IPS-11a (cell line): ENCODE results near the gene PLOD2.
"Not testable (repeated sequence)": the region's sequence is repeated elsewhere in the genome, so short reads cannot be mapped to it uniquely, and the experiment has no call there.

Experiments used
- H3K4me3 ChIP-seq: one replicate; pipeline ENCODE4 v1.5.1; 2013; ENCODE audit warnings: low read depth, low read length, control low read depth

Gene PLOD2

DNA sequence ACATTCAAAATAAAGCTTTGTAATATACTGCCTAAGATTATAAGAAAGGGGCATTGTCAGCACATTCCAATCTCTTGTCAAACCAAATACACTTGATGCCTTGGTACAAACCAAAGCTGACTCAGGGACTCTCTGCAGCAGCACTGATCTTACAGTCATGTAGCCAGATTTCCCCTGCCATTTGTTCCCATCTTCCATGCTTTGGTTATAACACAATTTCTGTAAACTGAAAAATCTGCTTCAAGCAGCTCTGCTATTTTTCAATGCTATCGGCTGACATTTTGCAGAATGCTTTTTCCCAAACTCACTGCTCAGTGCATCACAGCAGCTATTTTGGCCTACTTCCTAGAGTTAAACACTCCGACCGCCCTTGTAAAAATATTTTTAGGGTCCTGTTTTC, 18.2 kb downstream of the PLOD2 start:
- no peak overlapping the region for H3K4me3 ChIP-seq

DNA sequence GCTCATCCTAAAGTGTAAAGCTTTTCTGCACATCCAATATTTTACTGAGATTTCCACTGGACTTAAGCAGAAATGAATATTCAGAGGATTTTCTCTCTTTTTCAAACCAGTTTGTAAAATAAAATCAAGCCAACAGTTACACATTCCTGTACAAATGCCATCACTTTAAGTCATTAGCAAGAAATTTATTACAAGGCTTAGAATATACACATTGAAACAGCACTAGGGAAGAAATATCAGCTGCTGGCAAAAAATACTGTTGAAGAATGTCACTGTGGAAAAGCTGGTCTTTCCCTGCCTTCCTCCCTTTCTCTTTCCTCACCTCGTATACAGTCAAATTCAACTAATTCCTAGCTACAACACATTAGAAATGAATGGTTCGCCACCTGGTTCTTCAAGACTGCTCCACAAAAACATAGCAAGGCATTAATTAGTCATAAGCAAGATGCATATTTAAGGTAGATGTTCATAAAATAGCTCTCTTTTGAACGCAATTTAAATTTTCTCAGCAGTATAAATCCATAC, 21.3 kb downstream of the PLOD2 start:
- no peak overlapping the region for H3K4me3 ChIP-seq

- H3K4me3 ChIP-seq: no peak overlapping the region
Observed at GRCh38 chr3:146138902-146139301, 22.1 kb downstream of the PLOD2 start.

GRCh38 chr3:146136647-146137046, 24.3 kb downstream of the PLOD2 start:
- H3K4me3 ChIP-seq: no peak overlapping the region

DNA sequence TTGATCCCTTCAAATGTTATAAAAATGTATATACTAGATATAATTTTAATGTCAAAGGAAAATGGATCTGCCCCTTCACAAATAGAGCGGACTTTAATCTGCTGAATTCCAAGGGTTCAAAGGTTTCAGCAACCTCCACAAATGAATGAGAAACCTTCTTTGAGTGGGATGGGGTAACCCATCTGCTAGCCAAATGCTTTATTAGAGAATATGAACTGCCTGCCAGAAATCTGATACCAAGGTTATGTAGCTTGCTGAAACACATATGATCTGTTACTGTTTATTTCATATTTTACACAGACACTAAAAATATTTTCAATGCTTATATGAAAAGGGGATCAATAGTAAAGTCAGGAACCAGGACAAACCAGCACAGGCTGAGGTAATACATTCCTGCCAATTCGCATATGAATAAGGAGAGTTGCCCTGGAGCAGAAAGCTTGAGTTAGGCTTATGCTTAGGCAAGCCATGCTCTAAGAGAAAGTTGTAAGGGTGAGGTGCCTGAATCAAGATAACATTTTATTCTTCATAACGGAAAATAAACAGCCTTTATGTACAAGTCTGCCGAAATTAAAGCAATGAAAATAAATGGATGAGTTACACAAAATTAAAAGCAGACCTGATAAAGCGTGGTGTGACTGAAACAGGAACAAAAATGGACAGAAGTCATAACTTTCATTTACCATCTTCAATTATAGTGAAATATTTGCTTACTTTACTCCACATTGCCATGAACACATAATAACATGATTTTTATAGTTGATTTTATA, 26.5 kb downstream of the PLOD2 start:
- H3K4me3 ChIP-seq: no peak overlapping the region

GRCh38 chr3:146133441-146133840, 27.5 kb downstream of the PLOD2 start:
- H3K4me3 ChIP-seq: no peak overlapping the region

GRCh38 chr3:146131616-146132410, 29.2 kb downstream of the PLOD2 start:
- no peak overlapping the region for H3K4me3 ChIP-seq

- no peak overlapping the region for H3K4me3 ChIP-seq
Observed at GRCh38 chr3:146130881-146131371, 30.1 kb downstream of the PLOD2 start.

DNA sequence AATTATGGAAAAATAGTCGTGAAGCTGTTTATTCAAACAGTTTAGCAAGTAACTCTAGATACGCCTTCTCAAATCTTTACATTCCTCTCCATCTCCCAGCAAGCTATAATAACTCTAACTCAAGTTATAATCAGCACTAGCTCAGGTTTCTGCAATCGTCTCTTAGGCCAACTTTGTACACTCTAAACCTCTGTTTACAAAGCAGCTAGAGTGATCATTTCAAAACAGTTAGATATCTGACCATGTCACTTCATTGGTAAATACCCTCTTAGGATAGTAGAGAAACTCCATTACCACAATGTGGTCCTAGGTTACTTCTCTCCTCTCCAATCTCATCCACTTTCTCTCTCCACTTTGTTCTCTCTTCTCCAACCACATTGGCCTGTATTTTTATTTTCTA, 31.2 kb downstream of the PLOD2 start:
- no peak overlapping the region for H3K4me3 ChIP-seq

DNA sequence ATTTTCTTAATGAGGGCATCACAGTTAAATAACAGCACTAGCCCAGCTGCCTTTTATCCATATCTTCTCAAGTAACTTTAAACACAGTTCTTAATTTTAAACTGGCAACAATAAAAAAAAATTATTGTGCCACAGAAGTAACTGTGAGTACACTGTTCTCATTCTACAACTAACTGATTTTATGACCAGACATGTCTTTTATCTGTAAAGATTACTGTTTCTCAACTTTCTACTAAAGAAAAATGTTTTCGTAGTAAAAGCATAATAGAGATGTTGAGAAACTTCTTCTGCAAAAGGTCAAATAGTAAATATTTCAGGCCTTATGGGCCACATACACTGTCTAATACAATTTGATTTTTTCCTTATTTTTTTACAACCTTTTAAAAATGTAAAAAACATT, 32.0 kb downstream of the PLOD2 start:
- no peak overlapping the region for H3K4me3 ChIP-seq

DNA sequence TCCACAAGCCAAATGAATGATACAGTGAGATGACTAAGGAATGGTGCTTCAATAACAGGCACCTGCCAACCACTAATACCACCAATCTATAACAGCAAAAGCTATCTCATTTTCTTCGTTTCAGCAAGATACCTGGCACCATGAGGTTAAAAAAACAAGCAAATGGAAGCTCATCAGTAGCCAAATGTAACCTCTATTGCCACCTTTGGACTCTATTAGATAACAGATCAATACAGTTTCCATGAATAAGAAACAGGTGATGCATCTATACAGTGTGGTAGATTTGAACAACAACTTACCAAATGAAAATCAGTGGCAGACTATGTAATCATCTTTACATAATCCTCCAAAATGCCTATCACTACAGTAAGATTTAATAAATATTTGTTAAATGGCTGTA, 32.8 kb downstream of the PLOD2 start:
- H3K4me3 ChIP-seq: no peak overlapping the region

DNA sequence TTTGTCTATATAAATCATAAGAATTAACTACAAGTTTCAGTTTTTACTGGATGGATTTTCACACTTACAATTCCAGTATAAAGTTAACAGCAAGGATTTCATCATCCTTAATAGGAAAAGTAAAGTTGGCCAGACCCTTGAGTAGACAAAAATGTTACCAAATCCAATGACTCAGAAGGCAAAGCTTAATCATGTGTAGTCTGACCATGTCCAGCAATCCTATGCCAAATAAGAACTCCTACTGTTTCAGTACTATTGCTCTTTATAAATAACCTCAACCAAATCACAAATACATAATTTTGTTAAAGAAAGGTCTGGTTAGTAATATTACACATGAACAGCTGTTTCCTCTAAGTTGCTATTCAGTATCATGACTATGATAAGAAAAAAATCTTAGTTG, 35.0 kb downstream of the PLOD2 start:
- H3K4me3 ChIP-seq: no peak overlapping the region

GRCh38 chr3:146124126-146124801, 36.7 kb downstream of the PLOD2 start:
- H3K4me3 ChIP-seq: no peak overlapping the region

- H3K4me3 ChIP-seq: no peak overlapping the region
Observed at GRCh38 chr3:146117406-146118285, 43.3 kb downstream of the PLOD2 start.

- no peak overlapping the region for H3K4me3 ChIP-seq
Observed at GRCh38 chr3:146115619-146116018, 45.4 kb downstream of the PLOD2 start.

GRCh38 chr3:146113804-146114203, 47.2 kb downstream of the PLOD2 start:
- H3K4me3 ChIP-seq: not testable (repeated sequence)

- no peak overlapping the region for H3K4me3 ChIP-seq
Observed at GRCh38 chr3:146111337-146111736, 49.6 kb downstream of the PLOD2 start.

DNA sequence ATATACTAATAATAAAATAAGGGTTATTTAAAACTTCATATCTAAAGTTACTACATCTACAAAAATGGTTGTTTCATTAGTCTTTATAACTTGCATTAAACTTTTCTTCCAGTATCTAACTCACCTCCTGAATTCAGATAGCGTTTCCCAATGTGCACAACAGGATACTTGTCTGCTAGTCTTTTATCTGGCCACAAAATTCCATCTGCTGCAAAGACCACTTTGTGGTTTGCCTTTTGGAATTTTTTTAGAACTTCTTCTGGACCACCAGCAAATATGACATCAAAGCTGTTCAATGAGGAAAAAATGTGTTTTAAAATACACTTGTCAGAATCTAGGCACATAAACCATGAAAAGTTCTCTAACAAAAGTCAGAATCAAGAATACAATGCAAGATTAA, 50.8 kb downstream of the PLOD2 start:
- no peak overlapping the region for H3K4me3 ChIP-seq

- no peak overlapping the region for H3K4me3 ChIP-seq
Observed at GRCh38 chr3:146106986-146107385, 54.0 kb downstream of the PLOD2 start.

DNA sequence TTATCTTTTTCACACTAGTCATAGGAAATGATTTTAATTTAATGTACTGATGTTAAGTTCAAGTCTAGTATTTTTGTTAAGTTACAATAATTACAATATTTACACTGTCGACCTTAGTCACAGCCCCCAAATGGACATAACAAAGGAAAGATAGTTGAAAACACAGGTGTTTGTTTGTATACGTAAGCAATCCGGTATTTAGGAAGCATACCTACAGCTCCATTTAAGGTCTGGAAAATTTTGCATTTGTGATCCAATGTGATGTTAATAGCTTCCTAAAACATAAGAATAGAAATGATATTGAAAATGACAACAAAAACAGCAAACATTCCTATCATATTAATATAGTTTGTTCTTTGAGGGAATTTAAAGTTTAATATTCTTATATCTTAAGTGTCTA, 56.9 kb downstream of the PLOD2 start:
- H3K4me3 ChIP-seq: no peak overlapping the region
